ENCODE data around the gene C1GALT1.

The C1GALT1 gene

DNA sequence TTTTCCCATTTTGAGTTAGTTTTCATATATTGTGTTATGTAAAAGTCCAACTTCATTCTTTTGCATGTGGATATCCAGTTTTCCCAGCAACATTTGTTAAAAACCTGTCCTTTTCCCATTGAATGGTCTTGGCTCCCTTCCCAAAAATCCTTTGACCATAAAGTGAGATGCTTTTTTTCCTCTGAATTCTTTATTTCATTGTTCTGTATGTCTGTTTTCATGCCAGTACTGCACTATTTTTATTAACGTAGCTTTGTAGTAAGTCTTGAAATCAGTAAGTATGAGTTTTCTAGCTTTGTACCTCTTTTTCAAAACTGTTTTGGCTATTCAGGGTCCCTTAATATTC lies 20.0 kb downstream of the C1GALT1 start:
- TF ChIP-seq, protein P1, sequence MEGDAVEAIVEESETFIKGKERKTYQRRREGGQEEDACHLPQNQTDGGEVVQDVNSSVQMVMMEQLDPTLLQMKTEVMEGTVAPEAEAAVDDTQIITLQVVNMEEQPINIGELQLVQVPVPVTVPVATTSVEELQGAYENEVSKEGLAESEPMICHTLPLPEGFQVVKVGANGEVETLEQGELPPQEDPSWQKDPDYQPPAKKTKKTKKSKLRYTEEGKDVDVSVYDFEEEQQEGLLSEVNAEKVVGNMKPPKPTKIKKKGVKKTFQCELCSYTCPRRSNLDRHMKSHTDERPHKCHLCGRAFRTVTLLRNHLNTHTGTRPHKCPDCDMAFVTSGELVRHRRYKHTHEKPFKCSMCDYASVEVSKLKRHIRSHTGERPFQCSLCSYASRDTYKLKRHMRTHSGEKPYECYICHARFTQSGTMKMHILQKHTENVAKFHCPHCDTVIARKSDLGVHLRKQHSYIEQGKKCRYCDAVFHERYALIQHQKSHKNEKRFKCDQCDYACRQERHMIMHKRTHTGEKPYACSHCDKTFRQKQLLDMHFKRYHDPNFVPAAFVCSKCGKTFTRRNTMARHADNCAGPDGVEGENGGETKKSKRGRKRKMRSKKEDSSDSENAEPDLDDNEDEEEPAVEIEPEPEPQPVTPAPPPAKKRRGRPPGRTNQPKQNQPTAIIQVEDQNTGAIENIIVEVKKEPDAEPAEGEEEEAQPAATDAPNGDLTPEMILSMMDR (conservative IDR thresholded peaks at IDR 0.05; ENCODE audit: control insufficient read depth, insufficient read depth, low read depth, low read length) = no peak
- DNase-seq (ENCODE audit: low read depth) = no peak
- no peak overlapping the region for H3K4me3 ChIP-seq (ENCODE audit: control insufficient read depth, low read depth, low read length)

- TF ChIP-seq, protein P1 (conservative IDR thresholded peaks at IDR 0.05; ENCODE audit: control insufficient read depth, insufficient read depth, low read depth, low read length) = no peak
- no peak for DNase-seq (ENCODE audit: low read depth)
- H3K4me3 ChIP-seq (ENCODE audit: control insufficient read depth, low read depth, low read length) = no peak overlapping the region
Measured at GRCh38 chr7:7203813-7204575, 21.6 kb downstream of the C1GALT1 start.

DNA sequence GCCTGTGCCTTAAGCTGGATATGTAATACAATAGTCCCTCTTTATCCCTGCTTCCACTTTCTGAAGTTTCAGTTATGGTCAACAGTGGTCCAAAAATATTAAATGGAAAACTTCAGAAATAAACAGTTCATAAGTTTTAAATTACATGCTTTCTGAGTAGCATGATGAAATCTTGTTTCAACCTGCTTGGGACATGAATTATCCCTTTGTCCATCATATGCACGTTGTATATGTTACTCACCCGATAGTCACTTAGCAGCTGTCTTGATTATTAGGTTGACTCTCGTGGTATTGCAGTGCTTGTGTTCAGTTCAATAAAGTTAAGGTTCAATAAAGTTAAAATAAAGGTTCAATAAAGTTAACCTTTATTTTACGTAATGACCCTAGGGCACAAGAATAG lies 25.5 kb downstream of the C1GALT1 start:
- TF ChIP-seq, protein P1 (conservative IDR thresholded peaks at IDR 0.05; ENCODE audit: control insufficient read depth, insufficient read depth, low read depth, low read length) = no peak
- DNase-seq (ENCODE audit: low read depth) = peak; percentile 23
- H3K4me3 ChIP-seq (ENCODE audit: control insufficient read depth, low read depth, low read length) = no peak overlapping the region

DNA sequence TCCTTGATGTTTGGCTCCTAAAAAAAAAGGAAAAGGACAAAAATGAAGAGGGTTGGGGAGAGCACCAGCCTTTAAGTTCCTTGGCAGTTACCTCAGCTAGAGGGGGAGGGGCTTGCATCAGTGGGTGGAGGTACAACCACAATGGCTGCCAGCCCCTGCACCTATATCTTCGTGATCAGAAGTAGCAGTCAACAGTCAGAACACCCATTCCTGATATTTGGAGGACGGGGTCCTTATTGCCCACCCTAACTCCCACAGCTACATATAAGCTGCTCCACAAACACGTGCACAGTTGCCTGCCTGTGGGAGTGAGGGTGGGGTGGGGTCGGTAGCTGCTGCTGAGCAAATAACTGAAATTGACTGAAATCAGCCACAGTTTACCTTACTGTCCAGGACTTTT lies 26.2 kb downstream of the C1GALT1 start:
- TF ChIP-seq, protein P1 (conservative IDR thresholded peaks at IDR 0.05; ENCODE audit: control insufficient read depth, insufficient read depth, low read depth, low read length) = no peak
- DNase-seq (ENCODE audit: low read depth) = no peak

GRCh38 chr7:7209412-7210050 lies 27.2 kb downstream of the C1GALT1 start:
- H3K4me3 ChIP-seq (ENCODE audit: control insufficient read depth, low read depth, low read length) = no peak overlapping the region
- no peak for DNase-seq (ENCODE audit: low read depth)
- TF ChIP-seq, protein P1 (conservative IDR thresholded peaks at IDR 0.05; ENCODE audit: control insufficient read depth, insufficient read depth, low read depth, low read length) = no peak

More for the DNA sequence above, 26.2 kb downstream of the C1GALT1 start:
- H3K4me3 ChIP-seq (ENCODE audit: control insufficient read depth, low read depth, low read length) = no peak overlapping the region

DNA sequence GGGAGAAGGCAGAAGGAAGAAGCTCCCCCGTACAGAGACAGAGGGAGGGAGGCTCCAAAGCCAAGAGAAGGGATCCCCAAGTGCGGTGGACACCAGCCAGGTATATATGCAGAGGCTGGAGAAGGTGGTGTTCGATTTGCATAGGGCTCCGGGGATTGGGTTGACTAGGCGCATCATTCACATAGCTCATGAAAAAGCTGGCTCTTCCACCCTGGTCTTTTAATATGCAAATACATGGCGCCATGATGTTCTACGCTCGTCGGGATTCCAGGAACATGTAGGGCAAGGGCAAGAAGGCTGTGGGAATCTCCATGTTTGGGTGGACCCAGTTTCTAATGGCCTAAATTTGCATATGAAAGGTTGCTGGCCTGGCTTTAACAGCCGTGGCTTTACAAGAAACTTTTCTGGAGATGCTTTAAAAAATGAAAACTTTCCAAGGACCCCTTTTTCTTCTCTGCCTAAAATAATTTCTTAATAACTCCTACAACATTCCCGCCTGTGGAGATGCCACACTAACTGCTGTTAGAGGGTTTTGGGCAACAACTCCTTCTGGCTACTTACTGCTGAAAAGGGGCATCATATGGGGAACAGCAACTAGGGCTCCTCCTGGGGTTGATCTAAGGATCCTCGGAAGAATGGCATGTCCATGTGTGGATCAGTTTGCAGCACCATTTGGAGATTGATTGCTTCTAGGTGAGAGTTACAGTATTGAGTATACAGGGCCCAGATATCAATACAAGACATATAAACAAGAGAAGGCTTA lies 28.3 kb downstream of the C1GALT1 start:
- TF ChIP-seq, protein P1 (conservative IDR thresholded peaks at IDR 0.05; ENCODE audit: control insufficient read depth, insufficient read depth, low read depth, low read length) = no peak
- DNase-seq (ENCODE audit: low read depth) = no peak
- H3K4me3 ChIP-seq (ENCODE audit: control insufficient read depth, low read depth, low read length) = no peak overlapping the region
